DOHH2 (cell line): Measurements from ENCODE around the gene SF3B3.

Experiments used
- H3F3A ChIP-seq: fragments of 200-600 bp; sonication (generic), shearing (Covaris generic); 2 replicates; pipeline ENCODE4 v1.6.0; 2016; ENCODE audit warnings: antibody characterized with exemption, mild to moderate bottlenecking; ENCODE audit not compliant: control insufficient read depth, insufficient read depth
- H3K27ac ChIP-seq: fragments of 200-600 bp; sonication (generic); 2 replicates; pipeline ENCODE4 v1.5.1; 2014; ENCODE audit warnings: low read depth, mild to moderate bottlenecking, low read length, moderate library complexity
- H3K27me3 ChIP-seq: fragments of 200-600 bp; sonication (generic); 2 replicates; pipeline ENCODE4 v1.6.1; 2014; ENCODE audit warnings: mild to moderate bottlenecking, low read length, mixed read lengths; ENCODE audit not compliant: control insufficient read depth
- H3K36me3 ChIP-seq: fragments of 200-600 bp; sonication (generic); 2 replicates; pipeline ENCODE4 v1.6.1; 2014; ENCODE audit warnings: mild to moderate bottlenecking, low read length, moderate library complexity, mixed read lengths; ENCODE audit not compliant: control insufficient read depth
- H3K4me1 ChIP-seq: fragments of 200-600 bp; sonication (generic); 2 replicates; pipeline ENCODE4 v1.6.1; 2014; ENCODE audit warnings: mild to moderate bottlenecking, low read length, mixed read lengths; ENCODE audit not compliant: control insufficient read depth
- H3K4me2 ChIP-seq: fragments of 200-600 bp; sonication (generic); 2 replicates; pipeline ENCODE4 v1.6.0; 2014; ENCODE audit warnings: mild to moderate bottlenecking, low read length, moderate library complexity
- H3K4me3 ChIP-seq: fragments of 200-600 bp; sonication (generic); 2 replicates; pipeline ENCODE4 v1.5.1; 2014; ENCODE audit warnings: mild to moderate bottlenecking, low read length, mixed read lengths
- H3K79me2 ChIP-seq: fragments of 200-600 bp; sonication (generic); 2 replicates; pipeline ENCODE4 v1.6.1; 2014; ENCODE audit warnings: mild to moderate bottlenecking, low read length, mixed read lengths; ENCODE audit not compliant: control insufficient read depth
- H3K9me2 ChIP-seq: fragments of 200-600 bp; sonication (generic); replicated peaks from 2 replicates; pipeline ENCODE4 v1.6.1; 2014; ENCODE audit warnings: mild to moderate bottlenecking, low read length, mixed read lengths; ENCODE audit not compliant: control insufficient read depth
- H3K9me3 ChIP-seq: fragments of 200-600 bp; sonication (generic); 2 replicates; pipeline ENCODE4 v1.6.1; 2014; ENCODE audit warnings: antibody characterized with exemption, low read length, mixed read lengths; ENCODE audit not compliant: control insufficient read depth, insufficient read depth
- H4K20me1 ChIP-seq: fragments of 200-600 bp; sonication (generic); 2 replicates; pipeline ENCODE4 v1.6.0; 2014; ENCODE audit warnings: low read depth, mild to moderate bottlenecking, antibody characterized with exemption, low read length, moderate library complexity; ENCODE audit not compliant: control insufficient read depth, insufficient read depth
- EZH2phosphoT487 ChIP-seq: fragments of 200-600 bp; sonication (generic); IDR thresholded peaks from 2 replicates; pipeline ENCODE4 v1.6.1; 2017; ENCODE audit warnings: borderline replicate concordance, mild to moderate bottlenecking, antibody characterized with exemption, low read length, moderate library complexity, mixed read lengths
- TF ChIP-seq, protein P1 (sequence below): fragments of 200-600 bp; sonication (generic); IDR thresholded peaks from one replicate; pipeline ENCODE4 v1.5.1; 2014; ENCODE audit warnings: antibody characterized with exemption, mild to moderate bottlenecking, low read depth, low read length; ENCODE audit not compliant: poor library complexity, severe bottlenecking

The SF3B3 gene

GRCh38 chr16:70574595-70575271 lies 51.1 kb downstream of the SF3B3 start:
- peaks cover 49% of the 10 kb centered on the region for H3K36me3 ChIP-seq
- H4K20me1 ChIP-seq: peaks cover 8% of the 10 kb centered on the region; the same call in 1 of the 2 replicates
- H3K4me3 ChIP-seq: no peak overlapping the region
- H3K9me3 ChIP-seq: no peaks in the 10 kb centered on the region
- H3K4me2 ChIP-seq: no peak overlapping the region
- TF ChIP-seq, protein P1, sequence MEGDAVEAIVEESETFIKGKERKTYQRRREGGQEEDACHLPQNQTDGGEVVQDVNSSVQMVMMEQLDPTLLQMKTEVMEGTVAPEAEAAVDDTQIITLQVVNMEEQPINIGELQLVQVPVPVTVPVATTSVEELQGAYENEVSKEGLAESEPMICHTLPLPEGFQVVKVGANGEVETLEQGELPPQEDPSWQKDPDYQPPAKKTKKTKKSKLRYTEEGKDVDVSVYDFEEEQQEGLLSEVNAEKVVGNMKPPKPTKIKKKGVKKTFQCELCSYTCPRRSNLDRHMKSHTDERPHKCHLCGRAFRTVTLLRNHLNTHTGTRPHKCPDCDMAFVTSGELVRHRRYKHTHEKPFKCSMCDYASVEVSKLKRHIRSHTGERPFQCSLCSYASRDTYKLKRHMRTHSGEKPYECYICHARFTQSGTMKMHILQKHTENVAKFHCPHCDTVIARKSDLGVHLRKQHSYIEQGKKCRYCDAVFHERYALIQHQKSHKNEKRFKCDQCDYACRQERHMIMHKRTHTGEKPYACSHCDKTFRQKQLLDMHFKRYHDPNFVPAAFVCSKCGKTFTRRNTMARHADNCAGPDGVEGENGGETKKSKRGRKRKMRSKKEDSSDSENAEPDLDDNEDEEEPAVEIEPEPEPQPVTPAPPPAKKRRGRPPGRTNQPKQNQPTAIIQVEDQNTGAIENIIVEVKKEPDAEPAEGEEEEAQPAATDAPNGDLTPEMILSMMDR: no peak
- no peak for TF ChIP-seq EZH2phosphoT487
- no peaks in the 10 kb centered on the region for H3K79me2 ChIP-seq
- no peaks in the 10 kb centered on the region for H3K4me1 ChIP-seq
- no peaks in the 10 kb centered on the region for H3K9me2 ChIP-seq
- H3K27me3 ChIP-seq: no peaks in the 10 kb centered on the region; the same call in 1 of the 2 replicates
- no peak overlapping the region for H3K27ac ChIP-seq
- peaks cover 49% of the 10 kb centered on the region for H3F3A ChIP-seq

GRCh38 chr16:70575376-70575775 lies 51.8 kb downstream of the SF3B3 start:
- Histone ChIP-seq H3K9me3 (no peaks in the 10 kb centered on the region), H3F3A (peaks cover 49% of the 10 kb centered on the region), H3K27ac (no peak overlapping the region), H3K27me3 (no peaks in the 10 kb centered on the region; the same call in 1 of the 2 replicates), H3K79me2 (no peaks in the 10 kb centered on the region), H3K4me2 (no peak overlapping the region), H3K36me3 (peaks cover 44% of the 10 kb centered on the region), H3K4me3 (no peak overlapping the region), H4K20me1 (peaks cover 8% of the 10 kb centered on the region; the same call in 1 of the 2 replicates), H3K9me2 (no peaks in the 10 kb centered on the region), H3K4me1 (no peaks in the 10 kb centered on the region)
- TF ChIP-seq, protein P1: no peak
- TF ChIP-seq EZH2phosphoT487: no peak

DNA sequence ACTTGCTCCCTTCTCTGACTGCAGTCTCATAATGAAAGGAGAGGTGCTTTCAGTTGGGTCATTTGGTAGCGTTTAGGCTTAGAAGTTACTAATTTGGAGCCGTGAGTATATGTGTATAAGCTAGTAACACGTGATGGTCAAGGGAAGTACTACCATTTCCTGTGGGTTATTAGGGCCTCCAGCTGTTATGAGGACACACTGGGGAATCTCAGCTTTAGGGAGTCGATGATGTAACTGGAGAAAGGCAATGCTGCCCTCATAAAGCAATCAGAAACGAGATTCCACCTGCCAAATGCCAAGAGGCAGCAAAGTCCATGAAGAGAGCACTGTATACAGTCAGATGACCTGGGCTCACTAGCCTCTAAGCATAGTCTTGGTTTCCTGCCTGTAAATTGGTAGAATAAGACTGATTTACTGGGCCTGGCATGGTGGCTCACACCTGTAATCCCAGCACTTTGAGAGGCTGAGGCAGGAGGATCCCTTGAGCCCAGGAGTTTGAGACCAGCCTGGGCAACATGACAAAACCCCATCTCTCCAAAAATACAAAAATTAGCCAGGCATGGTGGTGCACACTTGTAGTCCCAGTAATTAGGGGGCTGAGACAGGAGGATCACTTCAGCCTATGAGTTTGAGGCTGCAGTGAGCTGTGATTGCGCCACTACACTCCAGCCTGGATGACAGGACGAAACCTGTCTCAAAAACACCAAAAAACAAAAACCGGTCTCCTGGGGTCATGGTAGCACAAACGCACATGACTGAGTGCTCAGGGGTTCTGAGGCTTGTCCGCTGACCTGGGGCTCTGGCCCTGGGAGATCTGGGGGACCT lies 53.0 kb downstream of the SF3B3 start:
- H3K36me3 ChIP-seq: peaks cover 31% of the 10 kb centered on the region

More for the DNA sequence above, 53.0 kb downstream of the SF3B3 start:
- Histone ChIP-seq H3K9me2 (no peaks in the 10 kb centered on the region), H3K9me3 (no peaks in the 10 kb centered on the region), H3F3A (peaks cover 49% of the 10 kb centered on the region), H3K79me2 (no peaks in the 10 kb centered on the region), H4K20me1 (peaks cover 8% of the 10 kb centered on the region; the same call in 1 of the 2 replicates), H3K4me3 (no peak overlapping the region), H3K27me3 (no peaks in the 10 kb centered on the region; the same call in 1 of the 2 replicates), H3K4me1 (no peaks in the 10 kb centered on the region), H3K27ac (no peak overlapping the region), H3K4me2 (no peak overlapping the region)
- no peak for TF ChIP-seq EZH2phosphoT487
- TF ChIP-seq, protein P1: no peak
